ENCODE measurements around the gene GIPC1.

DNA sequence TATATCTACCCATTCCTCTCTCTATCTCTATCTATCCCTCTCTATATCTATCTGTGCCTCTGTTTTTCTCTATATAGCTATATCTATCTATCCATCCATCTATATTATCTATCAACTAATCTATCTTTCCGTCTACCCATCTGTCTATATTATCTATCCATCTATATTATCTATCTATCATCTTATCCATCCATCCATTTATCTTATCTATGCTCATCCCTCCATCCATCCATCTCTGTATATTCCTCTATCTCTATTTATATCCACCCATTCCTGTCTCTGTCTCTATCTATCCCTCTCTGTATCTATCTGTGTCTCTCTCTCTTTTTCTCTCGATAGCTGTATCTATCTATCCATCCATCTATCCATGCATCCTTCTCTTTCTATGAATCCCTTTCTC is 35.0 kb downstream of the GIPC1 start:
- TF ChIP-seq, protein P1, sequence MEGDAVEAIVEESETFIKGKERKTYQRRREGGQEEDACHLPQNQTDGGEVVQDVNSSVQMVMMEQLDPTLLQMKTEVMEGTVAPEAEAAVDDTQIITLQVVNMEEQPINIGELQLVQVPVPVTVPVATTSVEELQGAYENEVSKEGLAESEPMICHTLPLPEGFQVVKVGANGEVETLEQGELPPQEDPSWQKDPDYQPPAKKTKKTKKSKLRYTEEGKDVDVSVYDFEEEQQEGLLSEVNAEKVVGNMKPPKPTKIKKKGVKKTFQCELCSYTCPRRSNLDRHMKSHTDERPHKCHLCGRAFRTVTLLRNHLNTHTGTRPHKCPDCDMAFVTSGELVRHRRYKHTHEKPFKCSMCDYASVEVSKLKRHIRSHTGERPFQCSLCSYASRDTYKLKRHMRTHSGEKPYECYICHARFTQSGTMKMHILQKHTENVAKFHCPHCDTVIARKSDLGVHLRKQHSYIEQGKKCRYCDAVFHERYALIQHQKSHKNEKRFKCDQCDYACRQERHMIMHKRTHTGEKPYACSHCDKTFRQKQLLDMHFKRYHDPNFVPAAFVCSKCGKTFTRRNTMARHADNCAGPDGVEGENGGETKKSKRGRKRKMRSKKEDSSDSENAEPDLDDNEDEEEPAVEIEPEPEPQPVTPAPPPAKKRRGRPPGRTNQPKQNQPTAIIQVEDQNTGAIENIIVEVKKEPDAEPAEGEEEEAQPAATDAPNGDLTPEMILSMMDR (IDR thresholded peaks at IDR 0.05): no peak
- TF ChIP-seq POLR2A (IDR thresholded peaks at IDR 0.05): no peak
